A549 (cell line): ENCODE results near the gene FGF5.

ENCODE experiments used
- CTCF ChIP-seq: fragments of >200 bp; sonication (Bioruptor Twin); formaldehyde crosslinking; IDR thresholded peaks from 3 replicates; pipeline ENCODE4 v1.5.1; 2016
- RFX5 ChIP-seq: fragments of 450-650 bp; IDR thresholded peaks from 2 replicates; pipeline ENCODE4 v1.7.1; 2014; ENCODE audit warnings: antibody characterized with exemption, mild to moderate bottlenecking, moderate library complexity
- RNF2 ChIP-seq: fragments of 200-600 bp; sonication (generic); IDR thresholded peaks from 2 replicates; pipeline ENCODE4 v1.6.1; 2016; ENCODE audit warnings: low read depth, mild to moderate bottlenecking, antibody characterized with exemption, moderate library complexity, borderline replicate concordance
- USF2 ChIP-seq: fragments of 450-650 bp; IDR thresholded peaks from 2 replicates; pipeline ENCODE4 v1.6.1; 2014; ENCODE audit warnings: antibody characterized with exemption

- no peak for TF ChIP-seq CTCF
- no peak for TF ChIP-seq RFX5
- TF ChIP-seq RNF2: no peak
- no peak for TF ChIP-seq USF2
These were observed 1.8 kb downstream of the FGF5 start for GRCh38 chr4:80268081-80268823.
